Psoas muscle (tissue), 8 donors: ENCODE measurements around the gene MYO1C. TPM values are rescaled to one million over a fixed set of nuclear protein-coding genes. Genes with fewer than 3 reads are reported as not detected.

ENCODE experiments used
- ATAC-seq, 4 donors: fragments of 200-7000 bp; cut with Tn5 transposase; one replicate each; pipeline ENCODE4 v1.9.1; 2020; ENCODE audit warnings: moderate library complexity in 3 of 4, mild to moderate bottlenecking in 2 of 4
- DNase-seq, 2 donors: peaks; one replicate each; pipeline ENCODE4 v3.0.0-alpha.2; 2020
- H3K27ac ChIP-seq: fragments of 200-600 bp; one replicate; pipeline ENCODE4 v1.8.0; 2022
- H3K27me3 ChIP-seq, 3 donors: fragments of 200-600 bp in 1 of 3; one replicate each; pipeline versions ENCODE4 v1.6.1 to v1.8.0; 2013 to 2022; ENCODE audit warnings: low read length in 2 of 3, mild to moderate bottlenecking in 2 of 3, moderate library complexity in 1 of 3; ENCODE audit not compliant: insufficient read depth in 3 of 3
- H3K36me3 ChIP-seq, 2 donors: fragments of 200-600 bp in 1 of 2; one replicate each; pipeline versions ENCODE4 v1.6.1 to v1.8.0; 2013 to 2022; ENCODE audit warnings: low read depth in 1 of 2, mild to moderate bottlenecking in 1 of 2, moderate library complexity in 1 of 2; ENCODE audit not compliant: insufficient read depth in 1 of 2
- H3K4me1 ChIP-seq: fragments of 200-600 bp; one replicate; pipeline ENCODE4 v1.8.0; 2022
- H3K4me3 ChIP-seq: fragments of 200-600 bp; one replicate; pipeline ENCODE4 v1.8.0; 2022; ENCODE audit warnings: mild to moderate bottlenecking
- H3K9me3 ChIP-seq: fragments of 200-600 bp; one replicate; pipeline ENCODE4 v1.8.0; 2022
- WGBS, 3 donors: extraction: QIAGEN DNeasy Blood & Tissue Kit; methylation state at CpG; one replicate each; pipeline versions ENCODE4 v1.1.6 to v1.1.7; 2013; 5-methylcytosine and 5-hydroxymethylcytosine counted together
- intact Hi-C, 2 donors: fragments of 100-400 bp; cut with DNase I; formaldehyde crosslinking; loops; one replicate each; pipeline versions ENCODE4 v1.11.0 to v1.14.2; 2022
- polyA plus RNA-seq, 3 donors: library from polyadenylated mRNA; stranded (reverse); fragments of 200-250 nt; gene quantifications; one replicate each; pipeline ENCODE4 v1.2.3, GENCODE V29; 2013
- total RNA-seq, 4 donors: library from RNA; stranded (reverse); fragmentation: NEBNext Ultra II Directional in 2 of 4; extraction: Animal tissue kit (Norgen Biotek cat#: 25700) in 2 of 4; gene quantifications; one replicate each; pipeline versions ENCODE4 v1.2.1 to v1.2.4, GENCODE V29; 2021 to 2023
- TF ChIP-seq, protein P1 (sequence below): fragments of 200-600 bp; IDR thresholded peaks from one replicate; pipeline ENCODE4 v1.8.0; 2022; ENCODE audit warnings: antibody characterized with exemption
- donor health status: healthy with polysubstance abuse.
- donor health status: DM: no; HTN: no; CAD: no; lungs with moderate emphysema.
- donor health status: Bipolar disorder and iron deficiency.
- donor health status: healthy.
- donor health status: DM: yes; HTN: yes; CAD: no.
- donor health status: DM: no; HTN: no; CAD: no.
- donor health status: DM: no; HTN: no; CAD: no.
- donor health status: DM: yes; HTN: yes; CAD: no.

MYO1C gene
- total and polyA plus RNA-seq, 7 donors: 24.0 to 82.7 (median 68.1) TPM

DNA sequence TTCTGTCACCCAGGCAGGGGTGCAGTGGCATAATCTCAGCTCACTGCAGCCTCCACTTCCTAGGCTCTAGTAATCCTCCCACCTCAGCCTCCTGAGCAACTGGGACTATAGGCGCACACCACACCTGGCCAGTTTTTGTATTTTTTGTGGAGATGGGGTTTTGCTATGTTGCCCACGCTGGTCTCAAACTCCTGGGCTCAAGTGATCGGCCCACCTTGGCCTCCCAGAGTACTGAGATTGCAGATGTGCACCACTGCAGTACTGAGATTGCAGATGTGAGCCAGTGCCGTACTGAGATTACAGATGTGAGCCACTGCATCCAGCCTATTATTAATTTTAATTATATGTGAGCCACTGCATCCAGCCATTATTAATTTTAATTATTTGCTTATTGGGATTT, 50.3 kb downstream of the MYO1C start:
- DNase-seq: no peak
- intact Hi-C loops: no loop called here
- Histone ChIP-seq H3K4me1 (peaks cover 32% of the 10 kb centered on the region), H3K27me3 (no peaks in the 10 kb centered on the region), H3K9me3 (no peaks in the 10 kb centered on the region), H3K27ac (no peak overlapping the region), H3K4me3 (no peak overlapping the region), H3K36me3 (no peaks in the 10 kb centered on the region)
- WGBS, 3 donors: 91 to 98% (median 96%) methylated on average over 4 of the region's 4 CpGs
- TF ChIP-seq, protein P1, sequence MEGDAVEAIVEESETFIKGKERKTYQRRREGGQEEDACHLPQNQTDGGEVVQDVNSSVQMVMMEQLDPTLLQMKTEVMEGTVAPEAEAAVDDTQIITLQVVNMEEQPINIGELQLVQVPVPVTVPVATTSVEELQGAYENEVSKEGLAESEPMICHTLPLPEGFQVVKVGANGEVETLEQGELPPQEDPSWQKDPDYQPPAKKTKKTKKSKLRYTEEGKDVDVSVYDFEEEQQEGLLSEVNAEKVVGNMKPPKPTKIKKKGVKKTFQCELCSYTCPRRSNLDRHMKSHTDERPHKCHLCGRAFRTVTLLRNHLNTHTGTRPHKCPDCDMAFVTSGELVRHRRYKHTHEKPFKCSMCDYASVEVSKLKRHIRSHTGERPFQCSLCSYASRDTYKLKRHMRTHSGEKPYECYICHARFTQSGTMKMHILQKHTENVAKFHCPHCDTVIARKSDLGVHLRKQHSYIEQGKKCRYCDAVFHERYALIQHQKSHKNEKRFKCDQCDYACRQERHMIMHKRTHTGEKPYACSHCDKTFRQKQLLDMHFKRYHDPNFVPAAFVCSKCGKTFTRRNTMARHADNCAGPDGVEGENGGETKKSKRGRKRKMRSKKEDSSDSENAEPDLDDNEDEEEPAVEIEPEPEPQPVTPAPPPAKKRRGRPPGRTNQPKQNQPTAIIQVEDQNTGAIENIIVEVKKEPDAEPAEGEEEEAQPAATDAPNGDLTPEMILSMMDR: no peak
- no peak for ATAC-seq

GRCh38 chr17:1440921-1441320, 51.6 kb downstream of the MYO1C start:
- Histone ChIP-seq H3K27ac (no peak overlapping the region), H3K4me1 (peaks cover 20% of the 10 kb centered on the region), H3K27me3 (no peaks in the 10 kb centered on the region), H3K36me3 (peaks cover 0 to 11% of the 10 kb centered on the region in 2 donors), H3K9me3 (no peaks in the 10 kb centered on the region), H3K4me3 (no peak overlapping the region)
- DNase-seq (no peak), ATAC-seq (no peak)
- 92 to 95% (median 94%) methylated on average over 8 of the region's 8 CpGs for WGBS, 3 donors
- TF ChIP-seq, protein P1: no peak
- intact Hi-C loops: no loop called here

DNA sequence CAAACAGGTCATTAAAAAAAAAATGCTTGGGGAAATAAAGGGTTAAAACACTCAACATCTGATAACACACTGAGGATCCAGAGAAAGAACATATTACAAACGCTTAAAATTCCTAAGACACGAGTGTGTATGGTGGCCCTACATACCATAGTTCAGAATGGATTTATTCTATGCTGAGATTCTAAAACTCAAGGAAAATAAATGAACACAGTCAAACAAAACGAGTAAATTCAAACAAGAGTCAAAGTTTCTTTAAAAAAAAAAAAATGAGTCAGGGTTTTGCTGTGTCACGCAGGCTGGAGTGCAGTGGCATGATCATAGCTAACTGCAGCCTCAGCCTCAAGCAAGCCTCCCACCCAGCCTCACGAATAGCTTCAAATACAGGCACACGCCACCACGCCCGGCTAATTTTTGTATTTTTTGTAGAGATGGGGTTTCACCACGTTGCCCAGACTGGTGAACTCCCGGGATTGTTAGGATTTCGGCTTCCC, 53.8 kb downstream of the MYO1C start:
- H3K9me3 ChIP-seq: no peaks in the 10 kb centered on the region
- H3K27ac ChIP-seq: peak overlapping the region; percentile 25
- H3K4me1 ChIP-seq: peaks cover 11% of the 10 kb centered on the region
- TF ChIP-seq, protein P1: no peak
- ATAC-seq: peak in 3 of 4 donors; percentile 64 to 73 (median 64)
- no peak overlapping the region for H3K4me3 ChIP-seq
- 45 to 79% (median 63%) methylated on average over 11 of the region's 11 CpGs for WGBS, 3 donors
- H3K27me3 ChIP-seq: no peaks in the 10 kb centered on the region
- intact Hi-C loops: no loop called here
- H3K36me3 ChIP-seq: peaks cover 8 to 32% of the 10 kb centered on the region in 2 donors
- no peak for DNase-seq

GRCh38 chr17:1435326-1435725, 57.2 kb downstream of the MYO1C start:
- Histone ChIP-seq H3K27ac (no peak overlapping the region), H3K4me1 (peaks cover 15% of the 10 kb centered on the region), H3K27me3 (no peaks in the 10 kb centered on the region), H3K9me3 (no peaks in the 10 kb centered on the region), H3K36me3 (peaks cover 12 to 49% of the 10 kb centered on the region in 2 donors), H3K4me3 (no peak overlapping the region)
- intact Hi-C loops: no loop called here
- DNase-seq: no peak
- WGBS, 3 donors: 87 to 91% (median 87%) methylated on average over 3 of the region's 3 CpGs
- ATAC-seq: no peak
- TF ChIP-seq, protein P1: no peak

GRCh38 chr17:1434150-1434549, 58.3 kb downstream of the MYO1C start:
- DNase-seq (no peak), ATAC-seq (no peak)
- Histone ChIP-seq H3K27ac (no peak overlapping the region), H3K9me3 (no peaks in the 10 kb centered on the region), H3K27me3 (no peaks in the 10 kb centered on the region), H3K36me3 (peaks cover 12 to 51% of the 10 kb centered on the region in 2 donors), H3K4me1 (peaks cover 21% of the 10 kb centered on the region), H3K4me3 (no peak overlapping the region)
- TF ChIP-seq, protein P1: no peak
- intact Hi-C loops: no loop called here
- WGBS, 3 donors: 89 to 98% (median 96%) methylated on average over 3 of the region's 3 CpGs
